ENCODE results near the gene CHST1. TPM values are rescaled to one million over a fixed set of nuclear protein-coding genes. Genes with fewer than 3 reads are reported as not detected.

Gene CHST1
- polyA plus RNA-seq, 3 donors: not detected

- Histone ChIP-seq H3K9me3 (replicated peaks in 1 of 2; ENCODE audit: control insufficient read depth in 1 of 2, insufficient read depth in 1 of 2, low read length in 2 of 2) (no peaks in the 10 kb centered on the region), H3K4me2 (replicated peaks; ENCODE audit: extremely low read depth, low read length, poor library complexity, severe bottlenecking) (no peak overlapping the region), H3K9ac (ENCODE audit: insufficient read depth, low read length, poor library complexity, severe bottlenecking) (no peak overlapping the region), H2AFZ (ENCODE audit: insufficient read depth, low read depth, low read length, poor library complexity, severe bottlenecking) (no peak overlapping the region), H3K4me3 (replicated peaks in 1 of 3; ENCODE audit: low read depth in 2 of 3, low read length in 3 of 3) (no peak overlapping the region), H3K4me1 (ENCODE audit: control insufficient read depth in 1 of 2, insufficient read depth in 2 of 2, low read length in 2 of 2) (no peaks in the 10 kb centered on the region), H3K27ac (ENCODE audit: low read depth in 1 of 2, low read length in 2 of 2) (no peak overlapping the region), H3K79me2 (ENCODE audit: insufficient read depth, low read length) (no peaks in the 10 kb centered on the region), H3K27me3 (ENCODE audit: control insufficient read depth in 2 of 2, insufficient read depth in 2 of 2, low read length in 2 of 2) (peaks cover 0 to 3% of the 10 kb centered on the region in 2 donors), H3K36me3 (replicated peaks in 1 of 2; ENCODE audit: control insufficient read depth in 1 of 2, insufficient read depth in 2 of 2, low read length in 2 of 2) (no peaks in the 10 kb centered on the region), H4K20me1 (ENCODE audit: insufficient read depth, low read length) (no peaks in the 10 kb centered on the region)
- no peak for DNase-seq
- TF ChIP-seq, protein P1, sequence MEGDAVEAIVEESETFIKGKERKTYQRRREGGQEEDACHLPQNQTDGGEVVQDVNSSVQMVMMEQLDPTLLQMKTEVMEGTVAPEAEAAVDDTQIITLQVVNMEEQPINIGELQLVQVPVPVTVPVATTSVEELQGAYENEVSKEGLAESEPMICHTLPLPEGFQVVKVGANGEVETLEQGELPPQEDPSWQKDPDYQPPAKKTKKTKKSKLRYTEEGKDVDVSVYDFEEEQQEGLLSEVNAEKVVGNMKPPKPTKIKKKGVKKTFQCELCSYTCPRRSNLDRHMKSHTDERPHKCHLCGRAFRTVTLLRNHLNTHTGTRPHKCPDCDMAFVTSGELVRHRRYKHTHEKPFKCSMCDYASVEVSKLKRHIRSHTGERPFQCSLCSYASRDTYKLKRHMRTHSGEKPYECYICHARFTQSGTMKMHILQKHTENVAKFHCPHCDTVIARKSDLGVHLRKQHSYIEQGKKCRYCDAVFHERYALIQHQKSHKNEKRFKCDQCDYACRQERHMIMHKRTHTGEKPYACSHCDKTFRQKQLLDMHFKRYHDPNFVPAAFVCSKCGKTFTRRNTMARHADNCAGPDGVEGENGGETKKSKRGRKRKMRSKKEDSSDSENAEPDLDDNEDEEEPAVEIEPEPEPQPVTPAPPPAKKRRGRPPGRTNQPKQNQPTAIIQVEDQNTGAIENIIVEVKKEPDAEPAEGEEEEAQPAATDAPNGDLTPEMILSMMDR (IDR thresholded peaks at IDR 0.05): no peak
- no peaks in the 10 kb centered on the region for H3K36me3 Mint-ChIP-seq
- H3K4me3 Mint-ChIP-seq: no peak overlapping the region
- H3K27ac Mint-ChIP-seq: no peak overlapping the region
- H3K27me3 Mint-ChIP-seq (ENCODE audit: low read depth in 3 of 3): peaks cover 8 to 21% (median 16%) of the 10 kb centered on the region in 3 donors
- peaks cover 2% of the 10 kb centered on the region for H3K4me1 Mint-ChIP-seq
- 92% methylated on average over 6 of the region's 6 CpGs for WGBS (ENCODE audit: insufficient coverage)
- peaks cover 0 to 2% (median 0%) of the 10 kb centered on the region in 7 donors for H3K9me3 Mint-ChIP-seq
- intact Hi-C loops (cut with micrococcal nuclease): no loop called here
Measured at GRCh38 chr11:45687836-45688235, 22.4 kb upstream of the CHST1 start.

DNA sequence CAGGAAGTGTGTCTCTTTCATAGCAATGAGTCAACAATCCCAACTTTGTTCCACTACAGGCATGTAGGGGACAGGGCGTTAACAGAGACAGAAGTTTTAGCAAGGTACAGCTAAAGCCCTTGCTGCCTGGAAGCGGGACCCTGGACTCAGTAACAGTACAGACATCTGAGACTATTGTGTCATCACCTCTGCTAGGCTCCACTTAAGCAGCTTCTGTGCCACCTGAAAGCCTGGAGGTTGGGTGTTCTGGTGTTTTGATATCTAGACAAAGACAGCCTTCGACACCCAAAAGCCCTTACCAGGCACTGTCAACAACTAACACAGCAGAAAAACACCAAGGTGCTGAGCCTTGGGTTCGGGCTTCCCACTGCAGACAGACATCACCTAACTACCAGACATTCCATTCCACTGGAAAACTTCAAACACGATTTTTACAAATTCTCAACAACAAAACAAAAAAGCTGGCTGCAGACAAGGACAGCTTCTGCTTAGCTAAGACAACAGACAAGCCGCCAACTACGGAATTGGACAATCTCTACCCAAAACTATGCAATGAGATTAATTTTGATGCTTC, 20.6 kb upstream of the CHST1 start:
- intact Hi-C loops (cut with micrococcal nuclease): no loop called here
- H3K27me3 Mint-ChIP-seq (ENCODE audit: low read depth in 3 of 3): peaks cover 8 to 21% (median 16%) of the 10 kb centered on the region in 3 donors

More for the DNA sequence above, 20.6 kb upstream of the CHST1 start:
- Histone ChIP-seq H2AFZ (ENCODE audit: insufficient read depth, low read depth, low read length, poor library complexity, severe bottlenecking) (no peak overlapping the region), H3K4me3 (replicated peaks in 1 of 3; ENCODE audit: low read depth in 2 of 3, low read length in 3 of 3) (no peak overlapping the region), H3K36me3 (replicated peaks in 1 of 2; ENCODE audit: control insufficient read depth in 1 of 2, insufficient read depth in 2 of 2, low read length in 2 of 2) (no peaks in the 10 kb centered on the region), H3K9ac (ENCODE audit: insufficient read depth, low read length, poor library complexity, severe bottlenecking) (no peak overlapping the region), H3K27me3 (ENCODE audit: control insufficient read depth in 2 of 2, insufficient read depth in 2 of 2, low read length in 2 of 2) (peaks cover 0 to 3% of the 10 kb centered on the region in 2 donors), H3K9me3 (replicated peaks in 1 of 2; ENCODE audit: control insufficient read depth in 1 of 2, insufficient read depth in 1 of 2, low read length in 2 of 2) (no peaks in the 10 kb centered on the region), H3K27ac (ENCODE audit: low read depth in 1 of 2, low read length in 2 of 2) (no peak overlapping the region), H3K4me1 (ENCODE audit: control insufficient read depth in 1 of 2, insufficient read depth in 2 of 2, low read length in 2 of 2) (no peaks in the 10 kb centered on the region), H3K4me2 (replicated peaks; ENCODE audit: extremely low read depth, low read length, poor library complexity, severe bottlenecking) (no peak overlapping the region), H3K79me2 (ENCODE audit: insufficient read depth, low read length) (no peaks in the 10 kb centered on the region), H4K20me1 (ENCODE audit: insufficient read depth, low read length) (no peaks in the 10 kb centered on the region)
- Mint-ChIP-seq H3K9me3 (peaks cover 0 to 2% (median 0%) of the 10 kb centered on the region in 7 donors), H3K36me3 (no peaks in the 10 kb centered on the region), H3K4me1 (peaks cover 2% of the 10 kb centered on the region), H3K27ac (no peak overlapping the region), H3K4me3 (no peak overlapping the region)
- DNase-seq: no peak
- TF ChIP-seq, protein P1 (IDR thresholded peaks at IDR 0.05): no peak
- 96% methylated on average over 6 of the region's 7 CpGs for WGBS (ENCODE audit: insufficient coverage)
